Stimulated activated effector memory CD8-positive, alpha-beta T cell treated with anti-CD3 and anti-CD28 coated beads, Interleukin-12 subunit alpha, Interleukin-12 subunit beta, amount 100 ng/mL, for 72 hours (primary cell): ENCODE data around the gene VEZF1.

ENCODE experiments used
- ATAC-seq: fragments of 150-1000 bp; cut with Tn5 transposase; 2 replicates; pipeline ENCODE4 v1.10.0; 2021
- DNase-seq, 2 donors: peaks; one replicate each; pipeline ENCODE4 v3.0.0; 2021 to 2022; ENCODE audit warnings: low spot score in 2 of 2
- H3K27ac Mint-ChIP-seq: one replicate; pipeline ENCODE4 v1.8.0; 2022; ENCODE audit warnings: mild to moderate bottlenecking, mixed read lengths
- H3K36me3 Mint-ChIP-seq: one replicate; pipeline ENCODE4 v1.8.0; 2022; ENCODE audit warnings: mild to moderate bottlenecking, mixed read lengths
- H3K4me1 Mint-ChIP-seq: one replicate; pipeline ENCODE4 v1.8.0; 2022; ENCODE audit warnings: mixed read lengths
- H3K4me3 Mint-ChIP-seq: one replicate; pipeline ENCODE4 v1.8.0; 2022; ENCODE audit warnings: mild to moderate bottlenecking, mixed read lengths
- H3K9me3 Mint-ChIP-seq: one replicate; pipeline ENCODE4 v1.8.0; 2022; ENCODE audit warnings: mixed read lengths

Gene VEZF1

GRCh38 chr17:57953219-57953618 lies 34.8 kb downstream of the VEZF1 start:
- H3K4me3 Mint-ChIP-seq, result no peak overlapping the region
- peaks cover 58% of the 10 kb centered on the region for H3K4me1 Mint-ChIP-seq
- no peak for DNase-seq
- no peaks in the 10 kb centered on the region for H3K9me3 Mint-ChIP-seq
- ATAC-seq, result no peak
- peaks cover 23% of the 10 kb centered on the region for H3K36me3 Mint-ChIP-seq
- H3K27ac Mint-ChIP-seq, result no peak overlapping the region

GRCh38 chr17:57949649-57950048 lies 38.4 kb downstream of the VEZF1 start:
- DNase-seq (no peak), ATAC-seq (no peak)
- Mint-ChIP-seq H3K4me1 (peaks cover 47% of the 10 kb centered on the region), H3K9me3 (no peaks in the 10 kb centered on the region), H3K4me3 (no peak overlapping the region), H3K36me3 (peaks cover 14% of the 10 kb centered on the region), H3K27ac (no peak overlapping the region)

- Mint-ChIP-seq H3K4me1 (peaks cover 40% of the 10 kb centered on the region), H3K9me3 (no peaks in the 10 kb centered on the region), H3K27ac (no peak overlapping the region), H3K4me3 (no peak overlapping the region), H3K36me3 (peaks cover 14% of the 10 kb centered on the region)
- no peak for DNase-seq
- peak; percentile 75 for ATAC-seq
Observed at GRCh38 chr17:57948555-57949420, 39.3 kb downstream of the VEZF1 start.

GRCh38 chr17:57948169-57948554 lies 39.9 kb downstream of the VEZF1 start:
- DNase-seq (no peak), ATAC-seq (no peak)
- peaks cover 14% of the 10 kb centered on the region for H3K36me3 Mint-ChIP-seq
- H3K4me3 Mint-ChIP-seq, result no peak overlapping the region
- H3K27ac Mint-ChIP-seq, result no peak overlapping the region
- H3K9me3 Mint-ChIP-seq, result no peaks in the 10 kb centered on the region
- peaks cover 37% of the 10 kb centered on the region for H3K4me1 Mint-ChIP-seq

GRCh38 chr17:57947369-57947768 lies 40.7 kb downstream of the VEZF1 start:
- Mint-ChIP-seq H3K4me3 (peak overlapping the region; percentile 53), H3K27ac (no peak overlapping the region), H3K36me3 (peaks cover 14% of the 10 kb centered on the region), H3K4me1 (peaks cover 34% of the 10 kb centered on the region), H3K9me3 (no peaks in the 10 kb centered on the region)
- DNase-seq (no peak), ATAC-seq (no peak)

GRCh38 chr17:57946798-57947358 lies 41.2 kb downstream of the VEZF1 start:
- Mint-ChIP-seq H3K4me1 (peaks cover 34% of the 10 kb centered on the region), H3K27ac (no peak overlapping the region)
- peak; percentile 86 for ATAC-seq

GRCh38 chr17:57945996-57946797 lies 41.9 kb downstream of the VEZF1 start:
- Mint-ChIP-seq H3K9me3 (no peaks in the 10 kb centered on the region), H3K4me3 (peak overlapping the region; percentile 53), H3K36me3 (peaks cover 14% of the 10 kb centered on the region), H3K27ac (no peak overlapping the region), H3K4me1 (peaks cover 32% of the 10 kb centered on the region)
- ATAC-seq (no peak), DNase-seq (no peak)

More at GRCh38 chr17:57946798-57947358, 41.2 kb downstream of the VEZF1 start:
- Mint-ChIP-seq H3K36me3 (peaks cover 14% of the 10 kb centered on the region), H3K4me3 (peak overlapping the region; percentile 53), H3K9me3 (no peaks in the 10 kb centered on the region)
- DNase-seq, result peak in 1 of 2 donors; percentile 55

- Mint-ChIP-seq H3K4me1 (peaks cover 30% of the 10 kb centered on the region), H3K4me3 (no peak overlapping the region), H3K27ac (no peak overlapping the region), H3K9me3 (no peaks in the 10 kb centered on the region), H3K36me3 (peaks cover 9% of the 10 kb centered on the region)
- ATAC-seq, result no peak
- DNase-seq, result no peak
Observed at GRCh38 chr17:57944908-57945307, 43.1 kb downstream of the VEZF1 start.

- Mint-ChIP-seq H3K9me3 (no peaks in the 10 kb centered on the region), H3K36me3 (peaks cover under 1% of the 10 kb centered on the region), H3K27ac (no peak overlapping the region), H3K4me1 (peaks cover 30% of the 10 kb centered on the region), H3K4me3 (no peak overlapping the region)
- no peak for ATAC-seq
- no peak for DNase-seq
Observed at GRCh38 chr17:57943645-57944044, 44.4 kb downstream of the VEZF1 start.

- no peak overlapping the region for H3K4me3 Mint-ChIP-seq
- peaks cover 25% of the 10 kb centered on the region for H3K4me1 Mint-ChIP-seq
- no peak overlapping the region for H3K27ac Mint-ChIP-seq
- ATAC-seq (no peak), DNase-seq (no peak)
- no peaks in the 10 kb centered on the region for H3K9me3 Mint-ChIP-seq
- H3K36me3 Mint-ChIP-seq, result no peaks in the 10 kb centered on the region
Observed at GRCh38 chr17:57943140-57943539, 44.9 kb downstream of the VEZF1 start.

- Mint-ChIP-seq H3K4me3 (no peak overlapping the region), H3K36me3 (no peaks in the 10 kb centered on the region), H3K9me3 (no peaks in the 10 kb centered on the region), H3K27ac (no peak overlapping the region), H3K4me1 (peaks cover 16% of the 10 kb centered on the region)
- no peak for DNase-seq
- no peak for ATAC-seq
Observed at GRCh38 chr17:57941384-57942370, 46.4 kb downstream of the VEZF1 start.

- Mint-ChIP-seq H3K4me1 (peaks cover 13% of the 10 kb centered on the region), H3K27ac (no peak overlapping the region), H3K4me3 (no peak overlapping the region), H3K36me3 (no peaks in the 10 kb centered on the region), H3K9me3 (no peaks in the 10 kb centered on the region)
- no peak for DNase-seq
- no peak for ATAC-seq
Observed at GRCh38 chr17:57940653-57941329, 47.3 kb downstream of the VEZF1 start.

- Mint-ChIP-seq H3K4me1 (peaks cover 13% of the 10 kb centered on the region), H3K36me3 (no peaks in the 10 kb centered on the region), H3K9me3 (no peaks in the 10 kb centered on the region), H3K27ac (no peak overlapping the region), H3K4me3 (no peak overlapping the region)
- ATAC-seq, result no peak
- no peak for DNase-seq
Observed at GRCh38 chr17:57940231-57940630, 47.8 kb downstream of the VEZF1 start.

- H3K27ac Mint-ChIP-seq, result no peak overlapping the region
- no peak overlapping the region for H3K4me3 Mint-ChIP-seq
- no peaks in the 10 kb centered on the region for H3K9me3 Mint-ChIP-seq
- peaks cover 13% of the 10 kb centered on the region for H3K4me1 Mint-ChIP-seq
- ATAC-seq, result no peak
- DNase-seq, result no peak
- H3K36me3 Mint-ChIP-seq, result no peaks in the 10 kb centered on the region
Observed at GRCh38 chr17:57939797-57940196, 48.3 kb downstream of the VEZF1 start.
